Cortex of kidney (tissue), 1 donor: ENCODE data around the gene PDCD4.
"Not testable (repeated sequence)": the region's sequence is repeated elsewhere in the genome, so short reads cannot be mapped to it uniquely, and the experiment has no call there.

Experiments used
- DNase-seq: peaks from one replicate; lab custom pipeline; 2025; lab: John Stamatoyannopoulos, UW

Gene PDCD4

GRCh38 chr10:110861930-110862649 lies 9.6 kb upstream of the PDCD4 start:
- DNase-seq: no peak

GRCh38 chr10:110862961-110863360 lies 8.8 kb upstream of the PDCD4 start:
- DNase-seq: no peak

GRCh38 chr10:110863361-110863760 lies 8.4 kb upstream of the PDCD4 start:
- no peak for DNase-seq

- DNase-seq: no peak
Measured at GRCh38 chr10:110863956-110864355, 7.8 kb upstream of the PDCD4 start.

- DNase-seq: no peak
Measured at GRCh38 chr10:110864662-110865140, 7.0 kb upstream of the PDCD4 start.

GRCh38 chr10:110865186-110865808 lies 6.4 kb upstream of the PDCD4 start:
- DNase-seq: no peak

- no peak for DNase-seq
Measured at GRCh38 chr10:110865809-110866482, 5.8 kb upstream of the PDCD4 start.

GRCh38 chr10:110867011-110867806 lies 4.5 kb upstream of the PDCD4 start:
- not testable (repeated sequence) for DNase-seq

GRCh38 chr10:110867807-110868465 lies 3.8 kb upstream of the PDCD4 start:
- no peak for DNase-seq

- DNase-seq: no peak
Measured at GRCh38 chr10:110868981-110869380, 2.7 kb upstream of the PDCD4 start.

- DNase-seq: no peak
Measured at GRCh38 chr10:110870823-110871297, 868 bp upstream of the PDCD4 start.

GRCh38 chr10:110872145-110872983 lies 636 bp downstream of the PDCD4 start:
- no peak for DNase-seq

GRCh38 chr10:110872984-110873923 lies 1.5 kb downstream of the PDCD4 start:
- DNase-seq: no peak

- DNase-seq: no peak
Measured at GRCh38 chr10:110873951-110874350, 2.2 kb downstream of the PDCD4 start.

- DNase-seq: no peak
Measured at GRCh38 chr10:110876000-110876399, 4.3 kb downstream of the PDCD4 start.

- no peak for DNase-seq
Measured at GRCh38 chr10:110876788-110877187, 5.1 kb downstream of the PDCD4 start.

GRCh38 chr10:110880012-110880411 lies 8.3 kb downstream of the PDCD4 start:
- DNase-seq: no peak

GRCh38 chr10:110881247-110881646 lies 9.5 kb downstream of the PDCD4 start:
- DNase-seq: no peak

- no peak for DNase-seq
Measured at GRCh38 chr10:110881905-110882304, 10.2 kb downstream of the PDCD4 start.
